Measurements from ENCODE around the gene IGFBP4.

GRCh38 chr17:40431231-40431602 is 12.0 kb upstream of the IGFBP4 start:
- TF ChIP-seq NFRKB (IDR thresholded peaks at IDR 0.05), result no peak
- TF ChIP-seq FOXA1 (IDR thresholded peaks at IDR 0.05), result no peak
- no peak for TF ChIP-seq FOXM1 (IDR thresholded peaks at IDR 0.05; ENCODE audit: borderline replicate concordance)

Measured in HEK293T (cell line).